Retinal pigment epithelial cell (primary cell): ENCODE results near the gene FAM13A.

ENCODE experiments used
- DNase-seq: peaks from one replicate; pipeline ENCODE4 v3.0.0-alpha.2; 2010; ENCODE audit warnings: low read depth
- H3K4me3 ChIP-seq: 2 replicates; pipeline ENCODE4 v1.5.1; 2011; ENCODE audit warnings: mild to moderate bottlenecking, low read length, control low read depth, moderate library complexity
- TF ChIP-seq, protein P1 (sequence below): conservative IDR thresholded peaks from 2 replicates; pipeline ENCODE4 v1.5.1; 2011; ENCODE audit warnings: low read depth, low read length, control low read depth, inconsistent platforms

FAM13A gene

DNA sequence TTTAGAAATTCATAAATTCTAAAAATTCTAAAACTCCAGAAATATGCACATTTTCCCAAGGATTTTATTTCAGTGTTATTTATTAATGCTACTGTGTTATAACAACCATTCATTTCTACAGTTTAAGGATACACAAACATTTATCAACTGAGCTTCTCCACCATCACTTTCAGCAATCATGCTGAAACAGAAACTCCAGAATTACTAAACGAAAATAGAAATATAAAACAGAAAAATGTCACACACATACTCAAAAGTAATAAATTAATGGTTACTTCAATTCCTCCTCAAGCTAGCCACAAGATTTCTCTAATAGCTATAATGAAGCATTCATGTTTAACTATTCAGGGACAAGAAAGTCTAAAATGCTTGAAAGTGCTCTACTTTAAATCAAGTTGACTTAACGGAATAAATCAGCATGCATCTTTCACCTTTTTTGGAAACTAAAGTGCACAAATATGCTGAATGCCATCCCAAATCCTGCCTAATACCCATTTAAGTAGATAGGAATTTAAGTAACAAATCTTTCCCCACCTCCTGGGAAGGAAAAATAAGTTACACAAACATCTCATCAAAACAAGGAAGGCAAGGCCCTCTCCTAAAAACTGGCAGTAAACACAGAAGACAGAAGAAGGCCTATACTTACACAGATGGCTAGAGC lies 563 bp downstream of the FAM13A start:
- TF ChIP-seq, protein P1, sequence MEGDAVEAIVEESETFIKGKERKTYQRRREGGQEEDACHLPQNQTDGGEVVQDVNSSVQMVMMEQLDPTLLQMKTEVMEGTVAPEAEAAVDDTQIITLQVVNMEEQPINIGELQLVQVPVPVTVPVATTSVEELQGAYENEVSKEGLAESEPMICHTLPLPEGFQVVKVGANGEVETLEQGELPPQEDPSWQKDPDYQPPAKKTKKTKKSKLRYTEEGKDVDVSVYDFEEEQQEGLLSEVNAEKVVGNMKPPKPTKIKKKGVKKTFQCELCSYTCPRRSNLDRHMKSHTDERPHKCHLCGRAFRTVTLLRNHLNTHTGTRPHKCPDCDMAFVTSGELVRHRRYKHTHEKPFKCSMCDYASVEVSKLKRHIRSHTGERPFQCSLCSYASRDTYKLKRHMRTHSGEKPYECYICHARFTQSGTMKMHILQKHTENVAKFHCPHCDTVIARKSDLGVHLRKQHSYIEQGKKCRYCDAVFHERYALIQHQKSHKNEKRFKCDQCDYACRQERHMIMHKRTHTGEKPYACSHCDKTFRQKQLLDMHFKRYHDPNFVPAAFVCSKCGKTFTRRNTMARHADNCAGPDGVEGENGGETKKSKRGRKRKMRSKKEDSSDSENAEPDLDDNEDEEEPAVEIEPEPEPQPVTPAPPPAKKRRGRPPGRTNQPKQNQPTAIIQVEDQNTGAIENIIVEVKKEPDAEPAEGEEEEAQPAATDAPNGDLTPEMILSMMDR = no peak
- peak overlapping the region; percentile 53 for H3K4me3 ChIP-seq
- DNase-seq = no peak

DNA sequence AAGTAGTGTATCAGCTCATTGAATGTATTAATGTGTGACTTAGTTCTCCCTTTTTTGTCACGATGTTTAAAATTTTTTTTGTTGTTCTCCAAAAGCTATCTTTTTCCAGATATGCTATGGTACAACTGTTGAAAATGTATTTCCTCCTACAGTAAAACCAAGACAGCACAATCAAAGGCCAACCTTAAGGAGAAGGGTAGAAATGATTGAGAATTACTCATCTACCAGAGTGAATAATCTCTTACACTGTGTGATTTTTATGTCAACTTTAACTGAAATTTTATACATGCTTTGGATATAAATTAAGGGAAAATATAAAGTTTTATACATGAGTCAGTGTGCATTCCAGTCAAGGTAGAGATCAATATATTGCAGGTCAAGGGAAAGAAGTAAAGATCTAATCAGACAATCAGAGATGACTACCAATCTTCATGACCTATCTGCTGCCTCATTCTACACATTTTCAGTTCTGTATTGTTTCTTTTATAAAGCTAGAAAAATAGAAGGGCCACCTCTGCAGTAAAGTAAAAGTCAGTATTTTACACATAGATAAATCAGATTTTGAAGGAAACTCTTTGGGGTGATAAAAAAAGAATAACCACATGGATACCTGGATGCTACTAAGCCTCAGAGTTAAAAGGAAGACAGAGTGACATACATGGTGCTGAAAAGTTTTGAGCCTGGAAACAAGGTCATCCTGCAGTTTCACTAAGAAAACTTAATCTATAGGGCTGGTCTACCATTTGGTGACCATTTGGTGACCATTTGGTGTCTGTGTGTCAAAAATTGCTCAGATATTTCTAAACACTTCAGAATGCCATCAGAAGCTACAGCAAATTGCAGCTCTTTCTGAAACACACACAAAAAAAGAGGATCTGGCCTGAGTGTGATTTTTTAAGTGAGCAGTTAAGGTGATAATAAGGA lies 1.6 kb downstream of the FAM13A start:
- TF ChIP-seq, protein P1 = no peak
- peak overlapping the region; percentile 53 for H3K4me3 ChIP-seq
- DNase-seq = no peak

DNA sequence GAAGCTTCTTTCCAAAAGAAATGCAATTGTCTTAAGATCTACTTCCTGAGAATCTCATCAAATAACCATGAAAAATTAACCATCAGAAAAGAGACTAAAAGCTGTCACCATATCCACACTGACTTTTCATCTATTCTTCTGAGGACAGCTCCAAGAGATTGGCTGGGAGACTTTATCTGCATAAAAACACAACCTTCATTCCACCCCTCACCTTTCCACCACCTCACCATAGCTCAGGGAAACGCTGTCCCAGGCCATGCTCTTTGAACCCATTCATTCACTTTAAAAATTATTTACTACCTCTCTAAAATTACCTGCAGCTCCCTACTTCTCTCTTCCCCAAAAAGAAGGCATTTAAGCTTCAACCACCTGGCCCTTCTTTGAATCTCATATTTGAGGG lies 2.4 kb downstream of the FAM13A start:
- DNase-seq = no peak
- TF ChIP-seq, protein P1 = no peak
- H3K4me3 ChIP-seq = peak overlapping the region; percentile 53

DNA sequence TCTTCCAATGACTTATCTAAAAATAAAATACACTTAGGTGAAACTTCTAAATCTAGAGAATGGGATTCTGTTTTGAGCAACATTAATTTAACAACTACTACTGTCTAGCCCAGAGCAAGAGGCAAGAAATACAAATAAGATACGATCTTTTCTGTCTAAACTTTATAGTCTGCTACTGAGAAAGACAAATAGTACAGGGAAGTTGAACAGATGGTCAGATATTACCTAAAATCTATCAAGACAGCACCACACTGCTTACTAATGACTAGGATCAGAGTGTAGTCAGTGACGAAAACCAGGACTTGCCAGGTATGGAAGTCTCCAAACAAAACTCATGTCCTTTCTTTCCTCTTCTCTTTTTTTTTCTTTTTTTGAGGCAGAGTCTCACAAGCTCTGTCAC lies 7.1 kb downstream of the FAM13A start:
- H3K4me3 ChIP-seq = no peak overlapping the region
- no peak for DNase-seq
- TF ChIP-seq, protein P1 = no peak

DNA sequence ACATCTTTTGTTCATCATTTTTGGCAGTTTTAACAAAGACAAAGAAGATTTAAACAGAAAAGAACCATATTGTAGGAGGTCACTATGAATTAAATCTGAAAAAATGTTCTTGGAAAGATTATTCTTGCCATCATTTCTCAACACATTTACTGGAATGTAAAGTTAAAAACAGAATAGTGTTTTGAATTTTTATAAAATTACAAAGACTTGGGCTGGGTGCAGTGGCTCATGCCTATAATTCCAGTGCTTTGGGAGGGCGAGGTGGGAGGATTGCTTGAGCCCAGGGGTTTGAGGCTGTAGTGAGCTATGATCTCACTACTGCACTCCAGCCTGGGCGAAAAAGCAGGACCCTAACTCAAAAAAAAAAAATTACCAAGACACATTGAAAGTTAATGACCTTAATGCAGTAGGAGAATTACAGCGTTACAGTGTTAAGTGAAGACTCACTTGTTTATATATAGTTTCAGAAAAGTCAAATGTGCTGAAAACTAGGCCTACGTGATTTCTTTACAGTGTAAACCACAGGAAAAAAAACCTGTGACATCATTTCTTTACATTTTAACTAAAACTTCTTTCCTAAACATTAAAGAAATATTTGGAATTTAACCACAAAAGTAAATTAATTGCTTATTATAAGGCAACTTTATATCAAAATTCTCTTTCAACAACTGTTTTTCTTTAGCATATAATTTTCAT lies 7.9 kb downstream of the FAM13A start:
- no peak overlapping the region for H3K4me3 ChIP-seq

DNA sequence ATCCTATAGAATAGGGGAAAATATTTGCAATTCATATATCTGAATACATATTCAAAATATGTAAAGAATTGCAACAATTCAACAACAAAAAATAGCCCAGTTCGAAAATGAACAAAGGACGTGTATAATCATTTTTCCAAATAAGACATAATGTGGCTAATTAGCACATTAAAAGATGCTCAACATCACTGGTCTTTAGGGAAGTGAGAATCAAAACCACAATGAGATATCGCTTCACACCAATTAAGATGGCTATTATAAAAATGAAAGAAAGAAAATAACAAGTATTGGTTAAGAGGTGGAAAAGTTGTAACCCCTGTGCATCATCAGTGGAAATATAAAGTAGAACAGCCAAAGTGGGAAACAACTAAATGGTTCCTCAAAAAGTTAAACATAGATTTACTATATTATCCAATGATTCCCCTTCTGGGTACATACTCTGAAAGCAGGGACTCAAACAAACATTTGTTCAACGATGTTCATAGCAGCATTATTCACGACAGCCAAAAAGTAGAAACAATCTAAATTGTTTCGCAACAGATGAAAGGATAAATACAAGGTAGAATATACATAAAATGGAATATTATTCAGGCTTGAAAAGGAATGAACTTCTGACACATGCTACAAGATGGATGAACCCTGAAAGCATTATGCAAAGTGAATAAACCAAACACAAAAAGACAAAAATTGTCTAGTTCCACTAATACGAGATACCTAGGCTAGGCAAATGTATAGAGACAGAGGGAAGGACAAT lies 12.7 kb downstream of the FAM13A start:
- TF ChIP-seq, protein P1 = no peak
- H3K4me3 ChIP-seq = no peak overlapping the region
- DNase-seq = no peak

More for the DNA sequence above, 7.9 kb downstream of the FAM13A start:
- no peak for DNase-seq
- TF ChIP-seq, protein P1 = no peak
